Posterior cingulate gyrus (tissue), 11 donors: Measurements from ENCODE around the gene MAPRE2.
"Not testable (repeated sequence)": the region's sequence is repeated elsewhere in the genome, so short reads cannot be mapped to it uniquely, and the experiment has no call there.

Source experiments
- DNase-seq, 10 donors: peaks; one replicate each; pipeline versions ENCODE4 v3.0.0 to v3.0.0-alpha.2; 2020 to 2021; ENCODE audit warnings: mixed read lengths in 3 of 10
- intact Hi-C: fragments of 100-400 bp; cut with DNase I; formaldehyde crosslinking; loops from one replicate; pipeline ENCODE4 v1.15.1; 2023

The MAPRE2 gene

GRCh38 chr18:35085450-35086380 is 44.5 kb downstream of the MAPRE2 start:
- intact Hi-C loops = no loop called here
- DNase-seq = no peak

- no peak for DNase-seq
- intact Hi-C loops = no loop called here
Observed at GRCh38 chr18:35086704-35087103, 45.5 kb downstream of the MAPRE2 start.

- intact Hi-C loops = no loop called here
Observed at GRCh38 chr18:35087726-35088125, 46.5 kb downstream of the MAPRE2 start.

GRCh38 chr18:35088921-35089320 is 47.7 kb downstream of the MAPRE2 start:
- intact Hi-C loops = no loop called here
- DNase-seq = no peak

More at GRCh38 chr18:35087726-35088125, 46.5 kb downstream of the MAPRE2 start:
- no peak for DNase-seq

GRCh38 chr18:35089382-35089781 is 48.2 kb downstream of the MAPRE2 start:
- DNase-seq = no peak
- intact Hi-C loops = no loop called here

- intact Hi-C loops = no loop called here
- DNase-seq = no peak
Observed at GRCh38 chr18:35089891-35090550, 48.8 kb downstream of the MAPRE2 start.

- intact Hi-C loops = no loop called here
- DNase-seq = no peak
Observed at GRCh38 chr18:35091841-35092240, 50.6 kb downstream of the MAPRE2 start.

- intact Hi-C loops = no loop called here
- DNase-seq = no peak
Observed at GRCh38 chr18:35095983-35096676, 54.9 kb downstream of the MAPRE2 start.

GRCh38 chr18:35096677-35097011 is 55.4 kb downstream of the MAPRE2 start:
- intact Hi-C loops = no loop called here
- DNase-seq = no peak

- intact Hi-C loops = no loop called here
- no peak for DNase-seq
Observed at GRCh38 chr18:35097195-35097594, 56.0 kb downstream of the MAPRE2 start.

GRCh38 chr18:35097763-35098162 is 56.5 kb downstream of the MAPRE2 start:
- DNase-seq = no peak
- intact Hi-C loops = no loop called here

GRCh38 chr18:35099911-35100310 is 58.7 kb downstream of the MAPRE2 start:
- intact Hi-C loops = no loop called here
- DNase-seq = no peak

- intact Hi-C loops = no loop called here
- DNase-seq = no peak
Observed at GRCh38 chr18:35104391-35105051, 63.3 kb downstream of the MAPRE2 start.

- no peak for DNase-seq
- intact Hi-C loops = no loop called here
Observed at GRCh38 chr18:35106013-35106844, 65.0 kb downstream of the MAPRE2 start.

GRCh38 chr18:35106845-35107148 is 65.6 kb downstream of the MAPRE2 start:
- no peak for DNase-seq
- intact Hi-C loops = no loop called here

- intact Hi-C loops = no loop called here
- no peak for DNase-seq
Observed at GRCh38 chr18:35107216-35107615, 66.0 kb downstream of the MAPRE2 start.

- intact Hi-C loops, DNase-seq: not testable (repeated sequence)
Observed at GRCh38 chr18:35108088-35108487, 66.9 kb downstream of the MAPRE2 start.

GRCh38 chr18:35110059-35110458 is 68.8 kb downstream of the MAPRE2 start:
- intact Hi-C loops = no loop called here
- DNase-seq = no peak

GRCh38 chr18:35110554-35111485 is 69.6 kb downstream of the MAPRE2 start:
- intact Hi-C loops = no loop called here

More at GRCh38 chr18:35110554-35111485, 69.6 kb downstream of the MAPRE2 start:
- DNase-seq = no peak
